ENCODE data around the gene BNC2. TPM values are rescaled to one million over a fixed set of nuclear protein-coding genes. Genes with fewer than 3 reads are reported as not detected.

BNC2 gene
- total and polyA plus RNA-seq, 2 of the 13 experiments (the other 11 are each of a cell fraction or from before 2014, with no cell fraction given): not detected

DNA sequence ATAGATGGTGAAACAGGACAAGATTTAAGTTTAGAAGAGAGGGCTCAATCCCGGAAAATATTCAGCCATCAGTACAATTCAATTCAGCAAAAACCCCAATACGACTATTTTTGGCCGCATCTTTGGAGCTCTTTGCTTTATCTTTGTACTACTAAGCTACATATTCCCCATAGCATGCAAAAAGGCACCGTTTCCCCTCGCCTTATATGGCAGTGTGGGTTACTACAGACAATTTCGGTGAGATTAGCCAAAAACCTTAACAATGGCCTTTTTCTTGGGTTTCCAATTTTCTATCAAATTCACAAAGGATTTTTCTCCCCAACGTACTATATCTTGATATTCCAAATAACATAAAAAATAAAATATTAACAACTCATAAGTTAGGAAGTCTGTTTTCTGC lies 382.6 kb downstream of the BNC2 start:
- no peak overlapping the region for H3K9ac ChIP-seq (ENCODE audit: insufficient read depth, low read depth, low read length)
- TF ChIP-seq CC2D1A (CRISPR knock-in tag; IDR thresholded peaks at IDR 0.05): no peak
- TF ChIP-seq RNF219 (CRISPR knock-in tag; IDR thresholded peaks at IDR 0.05): no peak
- no peak for TF ChIP-seq KDM2A (CRISPR knock-in tag; IDR thresholded peaks at IDR 0.05; ENCODE audit: borderline replicate concordance, low read depth)
- WGBS (ENCODE audit: low lambda C conversion rate): 11% methylated on average over 7 of the region's 7 CpGs
- H3K4me1 ChIP-seq (ENCODE audit: insufficient read depth, low read length): no peaks in the 10 kb centered on the region
- BruUV-seq (replicated peaks): no TSS peak
- no peaks in the 10 kb centered on the region for H3K27me3 ChIP-seq (ENCODE audit: control insufficient read depth in 1 of 2, insufficient read depth in 2 of 2, low read length in 2 of 2)
- CTCF ChIA-PET (ENCODE audit: low intra/inter-chr PET ratio, low total read pairs): no interaction called here
- no peak overlapping the region for H3K4me2 ChIP-seq (ENCODE audit: low read depth, low read length)
- H3K36me3 ChIP-seq (replicated peaks in 1 of 2; ENCODE audit: control insufficient read depth in 1 of 2, insufficient read depth in 2 of 2, low read length in 2 of 2): no peaks in the 10 kb centered on the region
- no peak overlapping the region for H3K27ac ChIP-seq (ENCODE audit: extremely low read length, insufficient read depth, low read length)
- POLR2A ChIA-PET: no interaction called here
- no peaks in the 10 kb centered on the region for H3K79me2 ChIP-seq (ENCODE audit: insufficient read depth, low read length)
- no peak overlapping the region for H2AFZ ChIP-seq (ENCODE audit: low read length)
- intact Hi-C loops (cut with micrococcal nuclease; ENCODE audit: unreplicated experiment) (no loop called here), in situ Hi-C loops (cut with HindIII; ENCODE audit: extremely low pct_ligation_motif_present, low pct_unique_long_range_greater_than_20kb) (no loop called here)
- no peak for FAIRE-seq
- no peaks in the 10 kb centered on the region for H3K9me3 ChIP-seq (ENCODE audit: low read length)
- no peaks in the 10 kb centered on the region for H4K20me1 ChIP-seq (ENCODE audit: insufficient read depth, low read length)
- no peak for ATAC-seq
- H3K4me3 ChIP-seq (replicated peaks in 1 of 3; ENCODE audit: insufficient read depth in 1 of 3, low read depth in 2 of 3, low read length in 3 of 3): no peak overlapping the region
- no peak for DNase-seq (ENCODE audit: low spot score)

- in situ Hi-C loops (cut with HindIII; ENCODE audit: extremely low pct_ligation_motif_present, low pct_unique_long_range_greater_than_20kb): no loop called here
- H3K36me3 ChIP-seq (replicated peaks in 1 of 2; ENCODE audit: control insufficient read depth in 1 of 2, insufficient read depth in 2 of 2, low read length in 2 of 2): no peaks in the 10 kb centered on the region
- no peak overlapping the region for H3K4me2 ChIP-seq (ENCODE audit: low read depth, low read length)
- intact Hi-C loops (cut with micrococcal nuclease; ENCODE audit: unreplicated experiment): no loop called here
- no peak overlapping the region for H2AFZ ChIP-seq (ENCODE audit: low read length)
- ChIA-PET CTCF (ENCODE audit: low intra/inter-chr PET ratio, low total read pairs) (no interaction called here), POLR2A (no interaction called here)
- H3K27me3 ChIP-seq (ENCODE audit: control insufficient read depth in 1 of 2, insufficient read depth in 2 of 2, low read length in 2 of 2): no peaks in the 10 kb centered on the region
- H4K20me1 ChIP-seq (ENCODE audit: insufficient read depth, low read length): no peaks in the 10 kb centered on the region
- no peak overlapping the region for H3K4me3 ChIP-seq (replicated peaks in 1 of 3; ENCODE audit: insufficient read depth in 1 of 3, low read depth in 2 of 3, low read length in 3 of 3)
- TF ChIP-seq, protein P1, sequence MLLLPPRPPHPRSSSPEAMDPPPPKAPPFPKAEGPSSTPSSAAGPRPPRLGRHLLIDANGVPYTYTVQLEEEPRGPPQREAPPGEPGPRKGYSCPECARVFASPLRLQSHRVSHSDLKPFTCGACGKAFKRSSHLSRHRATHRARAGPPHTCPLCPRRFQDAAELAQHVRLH (CRISPR knock-in tag; IDR thresholded peaks at IDR 0.05; ENCODE audit: borderline replicate concordance, low read depth): no peak
- no TSS peak for BruUV-seq (replicated peaks)
- H3K79me2 ChIP-seq (ENCODE audit: insufficient read depth, low read length): no peaks in the 10 kb centered on the region
- no peak overlapping the region for H3K27ac ChIP-seq (ENCODE audit: extremely low read length, insufficient read depth, low read length)
- WGBS (ENCODE audit: low lambda C conversion rate): 0% methylated on average over 6 of the region's 6 CpGs
- no peak for FAIRE-seq
- no peak for DNase-seq (ENCODE audit: low spot score)
- no peaks in the 10 kb centered on the region for H3K4me1 ChIP-seq (ENCODE audit: insufficient read depth, low read length)
- no peaks in the 10 kb centered on the region for H3K9me3 ChIP-seq (ENCODE audit: low read length)
- ATAC-seq: no peak
- H3K9ac ChIP-seq (ENCODE audit: insufficient read depth, low read depth, low read length): no peak overlapping the region
These were observed 384.7 kb downstream of the BNC2 start for GRCh38 chr9:16485575-16486321.
